CD4-positive, CD25-positive, alpha-beta regulatory T cell (primary cell): ENCODE results near the gene FAT2. TPM values are rescaled to one million over a fixed set of nuclear protein-coding genes. Genes with fewer than 3 reads are reported as not detected.

Source experiments
- ATAC-seq, 2 donors: fragments of 150-1000 bp; cut with Tn5 transposase; one replicate each; pipeline ENCODE4 v1.10.0; 2021; ENCODE audit warnings: low read depth in 2 of 2, moderate number of reproducible peaks in 2 of 2, moderate library complexity in 1 of 2
- DNase-seq, 3 donors: peaks; one replicate each; pipeline versions ENCODE4 v3.0.0 to v3.0.0-alpha.2; 2012 to 2022; ENCODE audit warnings: mixed read lengths in 1 of 3
- H3K27ac ChIP-seq: one replicate; pipeline ENCODE4 v1.7.0; 2013; ENCODE audit warnings: mild to moderate bottlenecking, low read length; ENCODE audit not compliant: insufficient read depth, poor library complexity, severe bottlenecking
- H3K27me3 ChIP-seq: one replicate; pipeline ENCODE4 v1.7.0; 2013; ENCODE audit warnings: low read length; ENCODE audit not compliant: control insufficient read depth, insufficient read depth
- H3K36me3 ChIP-seq: one replicate; pipeline ENCODE4 v1.7.0; 2013; ENCODE audit warnings: mild to moderate bottlenecking, low read length, moderate library complexity; ENCODE audit not compliant: control insufficient read depth, insufficient read depth
- H3K4me1 ChIP-seq: 2 replicates; pipeline ENCODE4 v1.7.0; 2013; ENCODE audit warnings: mild to moderate bottlenecking, low read length; ENCODE audit not compliant: insufficient read depth, control insufficient read depth, poor library complexity, severe bottlenecking
- H3K4me3 ChIP-seq: one replicate; pipeline ENCODE4 v1.7.0; 2013; ENCODE audit warnings: low read depth, mild to moderate bottlenecking, low read length, moderate library complexity
- H3K9me3 ChIP-seq, 2 experiments: 1 replicate in 1 of 2; 2 replicates in 1 of 2; pipeline ENCODE4 v1.7.0; 2013; ENCODE audit warnings: low read length in 2 of 2, mild to moderate bottlenecking in 1 of 2, moderate library complexity in 1 of 2; ENCODE audit not compliant: control insufficient read depth in 2 of 2
- H3K27ac Mint-ChIP-seq, 3 donors: one replicate each; pipeline ENCODE4 v1.8.0; 2020 to 2022; ENCODE audit warnings: mild to moderate bottlenecking in 3 of 3, mixed read lengths in 3 of 3, moderate library complexity in 2 of 3
- H3K27me3 Mint-ChIP-seq: one replicate; pipeline ENCODE4 v1.8.0; 2022; ENCODE audit warnings: mild to moderate bottlenecking, mixed read lengths
- H3K36me3 Mint-ChIP-seq: one replicate; pipeline ENCODE4 v1.8.0; 2020; ENCODE audit warnings: mixed read lengths
- H3K4me1 Mint-ChIP-seq, 4 donors: one replicate each; pipeline ENCODE4 v1.8.0; 2020 to 2022; ENCODE audit warnings: mixed read lengths in 4 of 4, mild to moderate bottlenecking in 1 of 4
- H3K4me3 Mint-ChIP-seq, 4 donors: one replicate each; pipeline ENCODE4 v1.8.0; 2020 to 2022; ENCODE audit warnings: mild to moderate bottlenecking in 4 of 4, mixed read lengths in 4 of 4, moderate library complexity in 3 of 4
- H3K9me3 Mint-ChIP-seq, 7 donors: one replicate each; pipeline ENCODE4 v1.8.0; 2020 to 2022; ENCODE audit warnings: mixed read lengths in 7 of 7, mild to moderate bottlenecking in 3 of 7, moderate library complexity in 2 of 7
- polyA plus RNA-seq, 4 donors: library from polyadenylated mRNA; unstranded; fragments of 300-500 nt; fragmentation: Illumina TruSeq; gene quantifications; one replicate each; pipeline ENCODE4 v1.2.3, GENCODE V29; 2021
- total RNA-seq: library from RNA; stranded (reverse); gene quantifications from one replicate; pipeline ENCODE4 v1.2.3, GENCODE V29; 2022

Gene FAT2
- total and polyA plus RNA-seq, 5 donors from 2014 or later, result 0.05 TPM; not detected in 4

DNA sequence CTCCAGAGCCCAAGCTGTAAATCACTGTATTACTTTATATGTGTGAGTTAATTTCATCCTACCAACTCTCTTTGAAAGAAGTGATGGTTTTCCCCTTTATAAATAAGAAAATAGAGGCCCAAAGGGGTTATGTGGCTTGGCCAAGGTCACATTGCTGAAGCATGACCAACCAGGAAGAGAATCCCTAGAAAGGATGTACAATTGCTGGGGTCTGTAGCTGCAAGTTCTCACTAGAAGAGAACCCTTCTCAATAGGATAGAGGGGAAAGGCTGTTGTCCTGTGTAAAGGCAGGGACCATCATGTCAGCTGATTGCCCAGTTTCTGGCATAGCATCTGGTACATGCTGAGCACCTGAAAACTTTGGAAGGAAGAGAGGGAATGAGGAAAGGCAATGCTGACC, 39.0 kb upstream of the FAT2 start:
- Histone ChIP-seq H3K36me3 (no peaks in the 10 kb centered on the region), H3K27ac (no peak overlapping the region), H3K9me3 (no peaks in the 10 kb centered on the region), H3K4me3 (no peak overlapping the region), H3K27me3 (no peaks in the 10 kb centered on the region), H3K4me1 (no peaks in the 10 kb centered on the region)
- Mint-ChIP-seq H3K4me3 (no peak overlapping the region), H3K36me3 (no peaks in the 10 kb centered on the region), H3K27me3 (peaks cover 18% of the 10 kb centered on the region), H3K27ac (peak overlapping the region in 1 of 3 donors; percentile 62), H3K9me3 (peaks cover 0 to 2% (median 0%) of the 10 kb centered on the region in 7 donors), H3K4me1 (no peaks in the 10 kb centered on the region)
- DNase-seq (no peak), ATAC-seq (no peak)

DNA sequence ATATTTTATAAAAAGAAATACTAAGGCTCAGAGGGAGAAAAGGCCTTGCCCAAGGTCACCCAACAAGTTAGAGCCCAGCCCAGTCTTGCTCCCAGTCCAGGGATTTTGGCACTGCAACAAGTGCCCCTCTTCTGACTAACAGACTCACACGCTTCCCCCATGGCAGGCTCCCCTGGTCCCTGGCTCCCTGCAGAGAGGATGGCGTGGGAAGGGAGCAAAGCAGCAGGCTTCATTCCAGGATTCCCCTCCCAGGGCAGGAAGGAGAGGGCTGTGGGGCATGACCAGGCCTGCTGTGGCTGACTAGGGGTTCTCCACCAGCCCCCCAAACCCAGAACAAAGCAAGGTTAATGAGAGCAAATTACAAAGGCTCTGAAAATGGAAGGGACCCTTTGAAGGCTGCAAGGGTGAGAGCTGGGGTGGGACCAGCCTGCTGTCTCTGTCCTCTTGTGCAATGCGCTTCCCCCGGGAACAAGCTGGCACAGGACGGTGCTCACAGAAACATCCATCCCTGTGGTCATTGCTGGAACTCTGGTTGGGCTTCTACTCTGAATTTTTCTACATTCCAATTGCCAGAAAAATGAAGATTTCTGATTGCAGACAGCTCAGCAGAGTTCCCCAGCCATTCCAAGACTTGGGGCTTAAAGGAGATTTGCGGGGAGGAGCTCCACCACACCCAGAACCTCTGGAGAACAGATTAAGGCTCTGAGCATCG, 37.1 kb upstream of the FAT2 start:
- Mint-ChIP-seq H3K27me3 (peaks cover 14% of the 10 kb centered on the region), H3K4me3 (no peak overlapping the region), H3K4me1 (no peaks in the 10 kb centered on the region), H3K9me3 (peaks cover 0 to 2% (median 0%) of the 10 kb centered on the region in 7 donors), H3K27ac (no peak overlapping the region), H3K36me3 (no peaks in the 10 kb centered on the region)
- DNase-seq, result no peak
- Histone ChIP-seq H3K36me3 (no peaks in the 10 kb centered on the region), H3K4me1 (no peaks in the 10 kb centered on the region), H3K27me3 (no peaks in the 10 kb centered on the region), H3K9me3 (no peaks in the 10 kb centered on the region), H3K27ac (no peak overlapping the region), H3K4me3 (no peak overlapping the region)
- ATAC-seq, result no peak

DNA sequence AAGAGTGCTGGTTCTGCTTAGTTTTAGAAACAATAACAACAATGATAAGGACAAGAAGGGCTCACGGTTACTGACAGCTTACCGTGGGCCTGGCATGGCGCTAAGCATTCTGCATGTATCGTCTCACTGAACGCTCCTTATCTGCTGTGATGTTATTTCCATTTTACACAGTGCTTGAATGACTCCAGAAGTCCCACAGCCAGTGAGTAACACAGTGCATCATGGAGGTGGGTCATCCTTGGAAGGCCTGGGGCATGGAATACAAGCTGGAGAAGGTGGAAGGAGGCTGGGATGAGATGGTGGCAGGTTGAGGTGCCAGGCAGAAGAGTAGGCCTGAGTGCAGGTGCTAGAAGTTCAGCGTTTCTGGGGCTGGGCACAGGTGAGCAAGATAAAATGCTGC, 36.5 kb upstream of the FAT2 start:
- Histone ChIP-seq H3K9me3 (no peaks in the 10 kb centered on the region), H3K4me3 (no peak overlapping the region), H3K36me3 (no peaks in the 10 kb centered on the region), H3K27me3 (no peaks in the 10 kb centered on the region), H3K4me1 (no peaks in the 10 kb centered on the region), H3K27ac (no peak overlapping the region)
- Mint-ChIP-seq H3K27me3 (peaks cover 14% of the 10 kb centered on the region), H3K27ac (no peak overlapping the region), H3K4me3 (peak overlapping the region in 1 of 4 donors; percentile 23), H3K4me1 (no peaks in the 10 kb centered on the region), H3K36me3 (no peaks in the 10 kb centered on the region), H3K9me3 (peaks cover 0 to 2% (median 0%) of the 10 kb centered on the region in 7 donors)
- no peak for ATAC-seq
- DNase-seq, result no peak

DNA sequence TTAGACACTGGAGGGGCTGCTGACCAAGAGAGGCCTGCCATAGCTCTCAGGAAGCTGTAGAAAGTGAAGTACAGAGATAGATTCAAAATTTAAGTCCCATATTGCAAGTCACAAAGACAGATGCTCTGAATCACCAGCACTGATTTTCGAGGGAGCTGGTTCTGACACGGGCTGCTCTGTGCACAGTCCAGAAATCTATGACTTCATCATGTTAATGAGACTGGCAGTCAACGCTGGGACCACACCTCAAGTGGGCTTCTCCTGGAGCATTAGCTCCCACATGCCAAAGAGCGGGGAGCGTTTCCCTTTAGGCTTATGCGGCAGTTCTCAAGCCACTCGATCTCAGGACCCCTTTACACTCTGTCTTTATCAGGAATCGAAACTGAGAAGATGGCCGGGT, 34.2 kb upstream of the FAT2 start:
- Mint-ChIP-seq H3K27me3 (peaks cover 19% of the 10 kb centered on the region), H3K4me1 (no peaks in the 10 kb centered on the region), H3K4me3 (no peak overlapping the region), H3K27ac (no peak overlapping the region), H3K36me3 (no peaks in the 10 kb centered on the region), H3K9me3 (peaks cover 0 to 2% (median 0%) of the 10 kb centered on the region in 7 donors)
- no peak overlapping the region for H3K4me3 ChIP-seq
- DNase-seq (no peak), ATAC-seq (no peak)
- no peaks in the 10 kb centered on the region for H3K4me1 ChIP-seq
- no peak overlapping the region for H3K27ac ChIP-seq
- no peaks in the 10 kb centered on the region for H3K9me3 ChIP-seq
- H3K36me3 ChIP-seq, result no peaks in the 10 kb centered on the region
- no peaks in the 10 kb centered on the region for H3K27me3 ChIP-seq

DNA sequence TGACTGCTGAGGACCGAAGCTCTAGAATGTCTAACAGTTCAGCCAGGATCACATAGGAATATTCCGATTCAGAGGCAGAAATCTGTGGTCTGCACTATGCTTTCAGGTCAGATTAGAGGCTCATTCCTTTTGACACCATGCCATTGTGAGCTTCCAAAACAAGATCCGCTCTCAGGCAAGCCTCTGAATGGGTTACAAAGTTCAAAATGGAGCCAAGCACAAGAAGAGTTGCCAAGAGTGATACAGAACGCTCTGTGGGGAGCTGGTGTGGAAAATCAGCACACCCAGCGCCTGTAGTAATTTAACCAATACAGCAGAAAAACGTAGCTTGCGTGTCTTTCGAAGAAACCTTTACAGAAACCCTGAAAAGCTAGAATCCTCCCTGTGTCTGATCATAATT, 33.3 kb upstream of the FAT2 start:
- no peak overlapping the region for H3K27ac Mint-ChIP-seq

DNA sequence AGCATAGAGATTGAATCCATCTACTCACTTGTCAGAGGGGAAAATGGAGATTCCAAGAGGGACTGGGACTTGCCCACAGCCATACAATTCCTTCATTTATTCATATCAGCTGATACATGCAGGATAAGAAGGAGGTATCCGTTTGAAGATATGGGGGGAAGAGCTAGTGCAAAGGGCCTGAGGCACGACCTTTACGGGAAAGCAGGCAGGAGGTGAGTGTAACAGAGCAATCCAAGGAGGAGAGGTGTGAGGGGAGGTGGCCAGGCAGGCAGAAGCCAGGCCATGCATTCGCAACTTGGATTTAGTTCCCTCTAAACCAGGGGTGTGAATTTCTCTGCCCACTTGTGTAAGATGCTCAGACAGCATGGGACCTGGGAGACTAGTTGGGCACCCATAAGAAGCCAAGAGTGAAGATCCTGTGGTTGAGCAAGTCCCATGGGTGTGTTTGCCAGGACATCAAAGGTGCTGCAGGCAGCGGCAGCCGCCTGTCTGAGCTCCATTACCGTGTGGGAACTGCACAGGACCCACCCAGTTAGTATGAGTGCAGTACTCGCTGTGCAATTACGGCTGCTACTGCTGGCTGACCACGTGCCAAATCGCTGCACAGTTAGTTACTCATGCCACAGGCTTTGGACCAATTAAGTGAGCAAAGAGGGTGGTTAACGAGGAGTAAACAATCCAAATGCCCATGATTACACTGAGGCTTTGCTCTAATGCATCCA, 31.4 kb upstream of the FAT2 start:
- Histone ChIP-seq H3K27ac (no peak overlapping the region), H3K9me3 (no peaks in the 10 kb centered on the region), H3K4me1 (no peaks in the 10 kb centered on the region), H3K4me3 (no peak overlapping the region), H3K36me3 (no peaks in the 10 kb centered on the region), H3K27me3 (peaks cover 3% of the 10 kb centered on the region)
- no peaks in the 10 kb centered on the region for H3K4me1 Mint-ChIP-seq
- no peak for ATAC-seq
- H3K4me3 Mint-ChIP-seq, result no peak overlapping the region
- no peak for DNase-seq
- no peaks in the 10 kb centered on the region for H3K36me3 Mint-ChIP-seq
- peaks cover 0 to 2% (median 0%) of the 10 kb centered on the region in 7 donors for H3K9me3 Mint-ChIP-seq
- H3K27ac Mint-ChIP-seq, result no peak overlapping the region
- peaks cover 17% of the 10 kb centered on the region for H3K27me3 Mint-ChIP-seq

More for the DNA sequence above, 33.3 kb upstream of the FAT2 start:
- H3K36me3 ChIP-seq, result no peaks in the 10 kb centered on the region
- H3K4me3 ChIP-seq, result no peak overlapping the region
- no peaks in the 10 kb centered on the region for H3K4me1 ChIP-seq
- Mint-ChIP-seq H3K27me3 (peaks cover 16% of the 10 kb centered on the region), H3K4me1 (no peaks in the 10 kb centered on the region), H3K9me3 (peaks cover 0 to 2% (median 0%) of the 10 kb centered on the region in 7 donors), H3K36me3 (no peaks in the 10 kb centered on the region), H3K4me3 (no peak overlapping the region)
- DNase-seq (no peak), ATAC-seq (no peak)
- H3K27ac ChIP-seq, result no peak overlapping the region
- no peaks in the 10 kb centered on the region for H3K9me3 ChIP-seq
- H3K27me3 ChIP-seq, result no peaks in the 10 kb centered on the region

DNA sequence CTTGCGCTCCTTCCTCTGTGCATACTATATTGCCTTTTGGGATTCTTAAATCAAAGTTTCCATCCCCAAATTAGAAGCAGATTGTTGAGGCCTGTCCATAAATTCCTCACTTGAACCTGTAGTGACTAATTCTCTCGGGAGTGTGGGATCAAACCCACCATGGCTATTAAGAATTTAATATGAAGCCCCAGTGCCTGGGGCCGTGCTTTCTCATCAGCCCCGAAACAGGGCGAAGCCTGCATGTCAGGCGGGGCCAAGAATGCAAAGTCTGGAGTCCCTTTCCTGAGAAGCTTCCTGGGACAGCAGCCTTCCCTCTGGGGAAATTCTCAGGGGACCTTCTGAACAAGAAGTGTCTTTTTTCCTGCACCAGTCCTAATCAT, 29.3 kb upstream of the FAT2 start:
- peaks cover 0 to 8% (median 0%) of the 10 kb centered on the region in 4 donors for H3K4me1 Mint-ChIP-seq
- H3K4me1 ChIP-seq, result no peaks in the 10 kb centered on the region
- H3K27ac Mint-ChIP-seq, result peak overlapping the region in 1 of 3 donors; percentile 62
- no peak overlapping the region for H3K4me3 ChIP-seq
- ATAC-seq (no peak), DNase-seq (no peak)
- no peaks in the 10 kb centered on the region for H3K36me3 ChIP-seq
- H3K27me3 Mint-ChIP-seq, result peaks cover 20% of the 10 kb centered on the region
- no peak overlapping the region for H3K27ac ChIP-seq
- peaks cover 3% of the 10 kb centered on the region for H3K27me3 ChIP-seq
- no peak overlapping the region for H3K4me3 Mint-ChIP-seq
- H3K9me3 ChIP-seq, result no peaks in the 10 kb centered on the region
- no peaks in the 10 kb centered on the region for H3K36me3 Mint-ChIP-seq
- H3K9me3 Mint-ChIP-seq, result peaks cover 0 to 2% (median 0%) of the 10 kb centered on the region in 7 donors
